HCT116 (cell line): ENCODE results near the gene COBLL1. TPM values are rescaled to one million over a fixed set of nuclear protein-coding genes. Genes with fewer than 3 reads are reported as not detected.

ENCODE experiments used
- ATAC-seq: fragments of 200-7000 bp; cut with Tn5 transposase; 2 replicates; pipeline ENCODE4 v1.9.1; 2020; ENCODE audit warnings: mild to moderate bottlenecking, moderate library complexity
- BruUV-seq: library from RNA; stranded (reverse); fragments of 400-500 nt; replicated peaks from 2 replicates; lab custom pipeline; 2021; lab: Mats Ljungman, UMichigan
- CTCF ChIA-PET: fragments of 300-600 bp; sonication (Branson Sonifier 250); formaldehyde crosslinking; loops from one replicate; lab custom pipeline; 2021; ENCODE audit warnings: antibody characterized with exemption; lab: Charles Lee
- POLR2A ChIA-PET: fragments of 300-600, 350-600 bp; sonication (Branson Sonifier 250); formaldehyde crosslinking; loops from one replicate; lab custom pipeline; 2021; ENCODE audit warnings: antibody characterized with exemption; lab: Charles Lee
- RAD21 ChIA-PET, 2 experiments: fragments of 300-600 bp; sonication (Branson Sonifier 250); formaldehyde crosslinking; loops; one replicate each; lab custom pipeline; 2023; ENCODE audit warnings: low total read pairs in 2 of 2; ENCODE audit not compliant: uncharacterized antibody in 2 of 2, unreplicated experiment in 2 of 2, low non-redundant PET in 1 of 2; lab: Charles Lee
- DNase-seq: peaks from one replicate; pipeline ENCODE4 v3.0.0-alpha.2; 2010; ENCODE audit warnings: low read depth, low spot score
- H2AFZ ChIP-seq: fragments of 200-600 bp; shearing (Covaris generic), sonication (generic); 2 replicates; pipeline ENCODE4 v1.6.1; 2017; ENCODE audit warnings: low read depth, mixed run types, mixed read lengths, antibody characterized with exemption, low read length; ENCODE audit not compliant: poor library complexity, severe bottlenecking
- H3K27ac ChIP-seq: 2 replicates; pipeline ENCODE4 v1.5.1; 2012; ENCODE audit warnings: low read depth, low read length
- H3K27me3 ChIP-seq: fragments of 200-600 bp; sonication (generic); 2 replicates; pipeline ENCODE4 v1.6.1; 2016; ENCODE audit warnings: mixed run types, low read length, mixed read lengths; ENCODE audit not compliant: insufficient read depth
- H3K36me3 ChIP-seq, 2 experiments: fragments of 200-500 bp in 1 of 2; fragments of 200-600 bp in 1 of 2; sonication (Bioruptor generic) in 1 of 2; sonication (generic) in 1 of 2; 2 replicates each; pipeline versions ENCODE4 v1.5.1 to v1.6.1; 2014 to 2016; ENCODE audit warnings: low read length in 2 of 2, inconsistent platforms in 1 of 2, mixed read lengths in 1 of 2, mixed run types in 1 of 2; ENCODE audit not compliant: insufficient read depth in 2 of 2, control insufficient read depth in 1 of 2
- H3K4me1 ChIP-seq, 2 experiments: fragments of 200-600 bp in 1 of 2; sonication (generic) in 1 of 2; 2 replicates each; pipeline versions ENCODE4 v1.5.1 to v1.6.1; 2012 to 2017; ENCODE audit warnings: low read length in 2 of 2, inconsistent platforms in 1 of 2, mild to moderate bottlenecking in 1 of 2, mixed read lengths in 1 of 2, mixed run types in 1 of 2, moderate library complexity in 1 of 2; ENCODE audit not compliant: insufficient read depth in 2 of 2, control insufficient read depth in 1 of 2
- H3K4me2 ChIP-seq: fragments of 200-600 bp; sonication (generic); 2 replicates; pipeline ENCODE4 v1.6.1; 2017; ENCODE audit warnings: mixed run types, low read length, mixed read lengths
- H3K4me3 ChIP-seq, 2 experiments: fragments of 200-600 bp in 1 of 2; sonication (generic) in 1 of 2; replicated peaks in 1 of 2; 2 replicates each; pipeline ENCODE4 v1.5.1; 2011 to 2016; ENCODE audit warnings: low read length in 2 of 2, control low read depth in 1 of 2, low read depth in 1 of 2, mild to moderate bottlenecking in 1 of 2, mixed read lengths in 1 of 2, mixed run types in 1 of 2
- H3K79me2 ChIP-seq: fragments of 200-600 bp; sonication (generic); 2 replicates; pipeline ENCODE4 v1.6.1; 2017; ENCODE audit warnings: mild to moderate bottlenecking, mixed run types, low read length, moderate library complexity, mixed read lengths; ENCODE audit not compliant: insufficient read depth
- H3K9ac ChIP-seq: fragments of 200-600 bp; sonication (generic); 2 replicates; pipeline ENCODE4 v1.6.1; 2016; ENCODE audit warnings: low read length, mixed read lengths
- H3K9me2 ChIP-seq: fragments of 200-600 bp; sonication (generic), shearing (Covaris generic); 2 replicates; pipeline ENCODE4 v1.6.1; 2017; ENCODE audit warnings: mixed run types, mild to moderate bottlenecking, moderate library complexity; ENCODE audit not compliant: insufficient read depth
- H3K9me3 ChIP-seq, 2 experiments: fragments of 200-500 bp in 1 of 2; fragments of 200-600 bp in 1 of 2; sonication (Bioruptor generic) in 1 of 2; sonication (generic) in 1 of 2; 2 replicates each; pipeline ENCODE4 v1.6.1; 2014 to 2017; ENCODE audit warnings: low read length in 2 of 2, mixed read lengths in 2 of 2, inconsistent platforms in 1 of 2, low read depth in 1 of 2, mild to moderate bottlenecking in 1 of 2, mixed run types in 1 of 2, moderate library complexity in 1 of 2; ENCODE audit not compliant: control insufficient read depth in 1 of 2, insufficient read depth in 1 of 2
- H4K20me1 ChIP-seq: fragments of 200-600 bp; sonication (generic), shearing (Covaris generic); 2 replicates; pipeline ENCODE4 v1.6.1; 2017; ENCODE audit warnings: mixed run types, mild to moderate bottlenecking, moderate library complexity; ENCODE audit not compliant: insufficient read depth
- CEBPB ChIP-seq: IDR thresholded peaks from 2 replicates; pipeline ENCODE4 v1.6.1; 2012; ENCODE audit warnings: low read depth
- CTCF ChIP-seq, 3 experiments: fragments of 200-600 bp in 1 of 3; sonication (generic) in 1 of 3; IDR thresholded peaks in 2 of 3; conservative IDR thresholded peaks in 1 of 3; 2 replicates each; pipeline ENCODE4 v1.5.1; 2012 to 2017; ENCODE audit warnings: low read depth in 2 of 3, low read length in 2 of 3, antibody characterized with exemption in 1 of 3, borderline replicate concordance in 1 of 3, control low read depth in 1 of 3, mild to moderate bottlenecking in 1 of 3, mixed read lengths in 1 of 3, mixed run types in 1 of 3, moderate library complexity in 1 of 3; ENCODE audit not compliant: insufficient read depth in 1 of 3
- JUND ChIP-seq: IDR thresholded peaks from 2 replicates; pipeline ENCODE4 v1.6.1; 2012
- MAX ChIP-seq: IDR thresholded peaks from 2 replicates; pipeline ENCODE4 v1.6.1; 2012
- RAD21 ChIP-seq: IDR thresholded peaks from 2 replicates; pipeline ENCODE4 v1.6.1; 2012; ENCODE audit warnings: low read depth, mild to moderate bottlenecking
- REST ChIP-seq: IDR thresholded peaks from 2 replicates; pipeline ENCODE4 v1.6.1; 2012; ENCODE audit warnings: low read depth
- SP1 ChIP-seq: IDR thresholded peaks from 2 replicates; pipeline ENCODE4 v1.6.1; 2012; ENCODE audit warnings: low read depth
- TCF7L2 ChIP-seq: IDR thresholded peaks from 2 replicates; pipeline ENCODE4 v1.7.0; 2011; ENCODE audit warnings: borderline replicate concordance, inconsistent platforms; ENCODE audit not compliant: insufficient read depth, insufficient read length; ENCODE audit errors: extremely low read depth
- ZBTB33 ChIP-seq: IDR thresholded peaks from 2 replicates; pipeline ENCODE4 v1.6.1; 2011; ENCODE audit warnings: mild to moderate bottlenecking, low read length, moderate library complexity; ENCODE audit not compliant: insufficient replicate concordance; ENCODE audit errors: extremely low read depth
- ZFX ChIP-seq: fragments of 450-650 bp; IDR thresholded peaks from 2 replicates; pipeline ENCODE4 v1.6.1; 2017
- ZNF274 ChIP-seq: fragments of 200-500 bp; sonication (Bioruptor generic); IDR thresholded peaks from 2 replicates; pipeline ENCODE4 v1.6.1; 2014; ENCODE audit warnings: mild to moderate bottlenecking, low read depth, low read length, inconsistent platforms
- intact Hi-C: fragments of 100-400 bp; cut with micrococcal nuclease; formaldehyde crosslinking; loops from 2 replicates; pipeline ENCODE4 v1.10.0; 2022
- total RNA-seq: library from RNA; stranded (reverse); gene quantifications from one replicate; pipeline ENCODE4 v1.2.1, GENCODE V29; 2021; ENCODE audit not compliant: unreplicated experiment

The COBLL1 gene
- total RNA-seq, 1 experiment from 2014 or later: 3.6 TPM

- no peak for TF ChIP-seq REST
- TF ChIP-seq ZNF274: no peak
Observed at GRCh38 chr2:164789968-164790367, 51.7 kb downstream of the COBLL1 start (continued).

- no peak overlapping the region for H3K9ac ChIP-seq
- no peak overlapping the region for H2AFZ ChIP-seq
- H3K4me3 ChIP-seq: no peak overlapping the region
- DNase-seq (no peak), ATAC-seq (no peak)
- ChIA-PET CTCF (no interaction called here), RAD21 (no interaction called here), POLR2A (no interaction called here)
- H3K27ac ChIP-seq: no peak overlapping the region
- TF ChIP-seq RAD21: no peak
- H4K20me1 ChIP-seq: no peaks in the 10 kb centered on the region
- H3K9me3 ChIP-seq: no peaks in the 10 kb centered on the region
- H3K27me3 ChIP-seq: no peaks in the 10 kb centered on the region
- no peaks in the 10 kb centered on the region for H3K36me3 ChIP-seq
- no peak overlapping the region for H3K4me2 ChIP-seq
- intact Hi-C loops: no loop called here
- H3K4me1 ChIP-seq: no peaks in the 10 kb centered on the region
- no peaks in the 10 kb centered on the region for H3K79me2 ChIP-seq
- H3K9me2 ChIP-seq: no peaks in the 10 kb centered on the region
- BruUV-seq: no TSS peak
Observed at GRCh38 chr2:164786787-164787186, 54.8 kb downstream of the COBLL1 start.

- Histone ChIP-seq H3K4me1 (no peaks in the 10 kb centered on the region), H2AFZ (no peak overlapping the region), H3K36me3 (no peaks in the 10 kb centered on the region), H4K20me1 (no peaks in the 10 kb centered on the region), H3K9me3 (no peaks in the 10 kb centered on the region), H3K9ac (no peak overlapping the region), H3K27me3 (no peaks in the 10 kb centered on the region), H3K9me2 (no peaks in the 10 kb centered on the region), H3K4me3 (no peak overlapping the region), H3K4me2 (no peak overlapping the region), H3K79me2 (no peaks in the 10 kb centered on the region), H3K27ac (no peak overlapping the region)
- BruUV-seq: no TSS peak
- POLR2A ChIA-PET: no interaction called here
- no peak for DNase-seq
- ATAC-seq: no peak
- intact Hi-C loops: no loop called here
- CTCF ChIA-PET: no interaction called here
- RAD21 ChIA-PET: no interaction called here
- TF ChIP-seq ZBTB33 (no peak), RAD21 (no peak), CTCF (IDR thresholded peaks at IDR 0.05 in 2 of 3, conservative IDR thresholded peaks at IDR 0.05 in 1 of 3; ENCODE audit: borderline replicate concordance in 1 of 3, insufficient read depth in 1 of 3, low read depth in 2 of 3, low read length in 2 of 3) (no peak), TCF7L2 (no peak), JUND (no peak), SP1 (no peak), ZFX (no peak), CEBPB (no peak), MAX (no peak)
Observed at GRCh38 chr2:164785457-164785856, 56.2 kb downstream of the COBLL1 start.
